Measurements from ENCODE around the gene YTHDF1. TPM values are rescaled to one million over a fixed set of nuclear protein-coding genes. Genes with fewer than 3 reads are reported as not detected.
A peak's percentile ranks its signal among the peaks of the same experiment; 100 is the strongest.

The YTHDF1 gene
- total and polyA plus RNA-seq, 2 donors = 18.6 to 38.2 TPM

DNA sequence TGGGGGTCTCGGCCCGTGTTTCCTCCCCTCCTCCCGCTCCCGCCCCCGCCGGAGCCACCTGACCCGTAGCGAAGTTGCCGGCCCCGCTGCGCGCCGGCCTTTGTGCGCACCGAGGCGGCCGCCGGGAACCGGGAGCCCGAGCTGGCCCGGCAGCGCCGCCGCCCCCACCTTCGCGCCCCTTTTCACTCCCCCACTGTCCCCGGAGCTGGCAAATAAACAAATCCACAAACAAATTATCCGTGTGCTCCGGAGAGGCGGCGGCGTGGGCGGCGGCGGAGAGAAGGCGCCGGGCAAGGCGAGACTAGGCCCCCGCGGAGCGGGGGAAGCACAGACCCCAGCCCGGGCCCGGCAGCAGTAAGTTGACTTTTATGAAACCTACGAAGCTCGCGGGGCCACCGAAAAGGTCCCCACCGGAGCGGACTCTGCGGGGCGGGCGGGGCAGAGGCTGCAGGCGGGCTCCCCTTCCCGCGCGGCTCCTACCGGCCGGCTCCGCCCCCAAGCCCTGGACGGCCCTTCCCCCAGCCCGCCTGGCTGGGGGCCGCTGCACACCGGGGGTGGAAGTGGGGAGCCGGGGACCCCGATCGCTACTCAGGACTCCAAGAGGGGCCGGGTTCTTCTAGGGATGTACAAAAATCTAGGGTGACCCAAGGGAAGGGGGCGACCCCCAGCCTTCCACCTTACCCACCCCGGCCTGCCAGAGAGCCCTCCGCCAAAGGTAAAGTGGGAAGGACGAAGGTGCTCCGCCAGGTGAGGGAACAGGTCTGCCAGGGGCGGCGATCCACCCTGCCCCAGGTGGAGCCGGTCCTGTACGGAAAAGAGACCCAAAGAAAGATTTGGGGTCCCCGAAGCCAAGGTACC lies 40.7 kb downstream of the YTHDF1 start:
- peaks cover 0 to 5% of the 10 kb centered on the region in 2 donors for H3K4me1 ChIP-seq (ENCODE audit: control insufficient read depth in 2 of 2, insufficient read depth in 2 of 2, low read length in 2 of 2)

DNA sequence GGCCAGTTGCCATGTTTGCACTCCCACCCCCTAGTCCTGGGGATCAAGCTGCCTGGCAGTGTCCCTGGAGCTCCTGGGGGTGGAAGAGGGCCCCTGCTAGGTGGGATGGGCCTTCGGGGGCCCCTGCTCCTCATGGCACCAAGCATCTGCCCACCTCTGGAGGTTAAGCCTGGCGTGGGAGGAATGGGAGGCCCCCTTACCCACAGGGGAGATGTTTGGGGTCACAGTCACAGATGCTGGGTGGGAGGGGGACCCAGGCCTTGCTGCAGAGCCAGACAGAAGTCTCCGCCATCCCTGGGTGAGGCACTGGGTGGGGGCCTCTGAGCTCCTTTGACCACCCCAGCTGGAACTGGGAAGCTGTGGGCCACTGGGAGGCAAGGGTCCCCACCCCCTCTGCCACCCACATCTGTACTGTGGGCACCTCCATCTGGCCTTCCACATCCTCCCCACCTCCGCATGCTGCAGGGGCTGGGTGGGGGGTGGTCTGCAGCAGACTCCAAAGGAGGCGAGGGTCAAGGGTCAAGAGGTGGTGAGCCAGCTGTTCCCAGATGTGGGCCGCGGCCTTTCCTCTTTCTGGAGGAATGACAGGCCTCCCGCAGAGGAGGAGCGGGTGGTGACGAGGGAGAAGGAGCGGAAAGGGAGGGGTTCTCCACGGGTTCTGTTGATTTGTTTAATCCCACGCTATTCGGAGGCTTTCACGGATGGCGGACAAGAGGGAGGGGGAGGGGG lies 41.5 kb downstream of the YTHDF1 start:
- WGBS = 10% methylated on average over 16 of the region's 16 CpGs
- no peak for DNase-seq (ENCODE audit: low read depth in 6 of 9, low spot score in 9 of 9)
- no peak overlapping the region for H3K27ac ChIP-seq (ENCODE audit: low read depth in 1 of 2, low read length in 1 of 2)
- H3K27me3 ChIP-seq (ENCODE audit: control insufficient read depth in 2 of 2, insufficient read depth in 1 of 2, low read length in 1 of 2) = peaks cover 68 to 94% of the 10 kb centered on the region in 2 donors
- H3K4me3 ChIP-seq (ENCODE audit: low read length in 2 of 2) = no peak overlapping the region
- H3K9me3 ChIP-seq (ENCODE audit: control insufficient read depth in 2 of 2, insufficient read depth in 1 of 2, low read length in 1 of 2) = peaks cover 0 to 4% of the 10 kb centered on the region in 2 donors
- H3K4me1 ChIP-seq (ENCODE audit: control insufficient read depth in 2 of 2, insufficient read depth in 2 of 2, low read length in 2 of 2) = peaks cover 0 to 5% of the 10 kb centered on the region in 2 donors
- no peaks in the 10 kb centered on the region for H3K36me3 ChIP-seq (ENCODE audit: control insufficient read depth in 2 of 2, insufficient read depth in 2 of 2, low read length in 1 of 2)

More for the DNA sequence above, 40.7 kb downstream of the YTHDF1 start:
- 6% methylated on average over 77 of the region's 77 CpGs for WGBS
- H3K4me3 ChIP-seq (ENCODE audit: low read length in 2 of 2) = no peak overlapping the region
- peaks cover 0 to 4% of the 10 kb centered on the region in 2 donors for H3K9me3 ChIP-seq (ENCODE audit: control insufficient read depth in 2 of 2, insufficient read depth in 1 of 2, low read length in 1 of 2)
- H3K36me3 ChIP-seq (ENCODE audit: control insufficient read depth in 2 of 2, insufficient read depth in 2 of 2, low read length in 1 of 2) = no peaks in the 10 kb centered on the region
- H3K27me3 ChIP-seq (ENCODE audit: control insufficient read depth in 2 of 2, insufficient read depth in 1 of 2, low read length in 1 of 2) = peaks cover 76 to 96% of the 10 kb centered on the region in 2 donors
- DNase-seq (ENCODE audit: low read depth in 6 of 9, low spot score in 9 of 9) = no peak
- H3K27ac ChIP-seq (ENCODE audit: low read depth in 1 of 2, low read length in 1 of 2) = no peak overlapping the region

DNA sequence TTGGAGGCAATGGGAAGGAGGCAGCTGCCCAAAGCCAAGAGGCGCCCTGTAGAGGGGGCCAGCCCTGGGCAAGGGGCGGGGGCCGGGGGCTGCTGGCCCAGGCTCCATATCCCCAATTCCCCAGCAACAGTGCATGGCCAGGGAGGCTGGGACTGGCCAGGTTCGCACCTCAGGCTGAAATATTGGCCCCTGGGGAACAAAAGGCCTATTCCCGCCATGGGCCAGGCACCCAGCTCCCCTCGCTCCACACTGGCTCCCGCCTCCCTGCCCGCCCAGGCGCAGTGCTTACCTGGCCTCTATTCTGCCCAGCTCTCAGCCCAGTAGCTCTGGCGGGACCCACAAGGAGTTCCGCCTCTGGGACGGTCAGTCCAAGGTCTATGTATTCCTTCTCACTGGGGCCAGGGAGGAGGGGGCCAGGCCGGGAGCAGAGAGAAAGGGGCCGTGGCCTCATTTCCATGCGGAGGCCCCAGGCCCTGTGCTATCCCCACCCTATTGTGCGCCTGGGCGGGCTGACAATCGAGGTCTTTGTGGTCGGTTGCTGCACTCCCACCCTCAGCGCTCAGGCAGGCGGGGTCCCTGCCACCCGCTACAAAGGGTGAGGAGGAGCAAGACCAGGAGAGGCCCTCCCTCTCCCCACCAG lies 42.3 kb downstream of the YTHDF1 start:
- Histone ChIP-seq H3K36me3 (ENCODE audit: control insufficient read depth in 2 of 2, insufficient read depth in 2 of 2, low read length in 1 of 2) (no peaks in the 10 kb centered on the region), H3K4me1 (ENCODE audit: control insufficient read depth in 2 of 2, insufficient read depth in 2 of 2, low read length in 2 of 2) (no peaks in the 10 kb centered on the region), H3K9me3 (ENCODE audit: control insufficient read depth in 2 of 2, insufficient read depth in 1 of 2, low read length in 1 of 2) (peaks cover 0 to 4% of the 10 kb centered on the region in 2 donors), H3K27ac (ENCODE audit: low read depth in 1 of 2, low read length in 1 of 2) (no peak overlapping the region), H3K4me3 (ENCODE audit: low read length in 2 of 2) (no peak overlapping the region), H3K27me3 (ENCODE audit: control insufficient read depth in 2 of 2, insufficient read depth in 1 of 2, low read length in 1 of 2) (peaks cover 64 to 92% of the 10 kb centered on the region in 2 donors)
- WGBS = 47% methylated on average over 22 of the region's 22 CpGs
- no peak for DNase-seq (ENCODE audit: low read depth in 6 of 9, low spot score in 9 of 9)

DNA sequence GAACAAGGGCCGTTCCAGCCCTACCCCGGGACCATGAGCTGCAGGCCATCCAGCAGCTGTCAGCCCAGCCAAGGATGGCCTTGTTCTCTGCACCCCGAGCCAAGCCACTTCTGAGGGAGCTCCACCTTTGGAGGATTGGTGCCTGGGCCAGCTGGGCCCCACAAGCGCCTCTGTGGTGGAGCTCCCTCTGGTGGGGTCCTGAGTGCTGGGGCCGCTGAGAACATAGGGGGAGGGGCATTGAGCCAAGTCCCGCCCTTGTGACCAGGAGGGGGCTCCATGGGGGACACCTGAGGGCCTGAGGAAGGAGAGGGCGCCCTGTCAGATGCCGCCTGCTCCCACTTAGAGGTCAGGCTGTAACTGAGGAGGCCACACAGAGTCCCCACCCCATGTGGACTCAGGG lies 43.2 kb downstream of the YTHDF1 start:
- DNase-seq (ENCODE audit: low read depth in 6 of 9, low spot score in 9 of 9) = peak in 2 of 9 donors; percentile 13 to 22
- Histone ChIP-seq H3K27ac (ENCODE audit: low read depth in 1 of 2, low read length in 1 of 2) (no peak overlapping the region), H3K4me1 (ENCODE audit: control insufficient read depth in 2 of 2, insufficient read depth in 2 of 2, low read length in 2 of 2) (no peaks in the 10 kb centered on the region), H3K27me3 (ENCODE audit: control insufficient read depth in 2 of 2, insufficient read depth in 1 of 2, low read length in 1 of 2) (peaks cover 54 to 84% of the 10 kb centered on the region in 2 donors), H3K36me3 (ENCODE audit: control insufficient read depth in 2 of 2, insufficient read depth in 2 of 2, low read length in 1 of 2) (no peaks in the 10 kb centered on the region), H3K9me3 (ENCODE audit: control insufficient read depth in 2 of 2, insufficient read depth in 1 of 2, low read length in 1 of 2) (peaks cover 0 to 4% of the 10 kb centered on the region in 2 donors), H3K4me3 (ENCODE audit: low read length in 2 of 2) (no peak overlapping the region)
- 49% methylated on average over 8 of the region's 8 CpGs for WGBS

DNA sequence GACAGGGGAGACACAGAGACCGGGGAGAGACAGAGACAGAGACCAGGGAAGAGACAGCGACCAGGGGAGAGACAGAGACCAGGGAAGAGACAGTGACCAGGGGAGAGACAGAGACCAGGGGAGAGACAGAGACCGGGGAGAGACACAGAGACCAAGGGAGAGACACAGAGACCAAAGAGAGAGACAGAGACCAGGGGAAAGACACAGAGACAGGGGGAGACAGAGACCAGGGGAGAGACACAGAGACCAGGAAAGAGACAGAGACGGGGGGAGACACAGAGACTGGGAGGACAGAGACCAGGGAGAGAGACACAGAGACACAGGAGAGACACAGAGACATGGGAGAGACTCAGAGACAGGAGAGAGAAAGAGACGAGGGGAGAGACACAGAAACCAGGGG lies 43.9 kb downstream of the YTHDF1 start:
- H3K27ac ChIP-seq (ENCODE audit: low read depth in 1 of 2, low read length in 1 of 2) = no peak overlapping the region
- H3K4me3 ChIP-seq (ENCODE audit: low read length in 2 of 2) = no peak overlapping the region
- peaks cover 0 to 4% of the 10 kb centered on the region in 2 donors for H3K9me3 ChIP-seq (ENCODE audit: control insufficient read depth in 2 of 2, insufficient read depth in 1 of 2, low read length in 1 of 2)
- H3K36me3 ChIP-seq (ENCODE audit: control insufficient read depth in 2 of 2, insufficient read depth in 2 of 2, low read length in 1 of 2) = no peaks in the 10 kb centered on the region
- no peak for DNase-seq (ENCODE audit: low read depth in 6 of 9, low spot score in 9 of 9)
- no peaks in the 10 kb centered on the region for H3K4me1 ChIP-seq (ENCODE audit: control insufficient read depth in 2 of 2, insufficient read depth in 2 of 2, low read length in 2 of 2)
- H3K27me3 ChIP-seq (ENCODE audit: control insufficient read depth in 2 of 2, insufficient read depth in 1 of 2, low read length in 1 of 2) = peaks cover 47 to 77% of the 10 kb centered on the region in 2 donors
- 91% methylated on average over 5 of the region's 5 CpGs for WGBS

DNA sequence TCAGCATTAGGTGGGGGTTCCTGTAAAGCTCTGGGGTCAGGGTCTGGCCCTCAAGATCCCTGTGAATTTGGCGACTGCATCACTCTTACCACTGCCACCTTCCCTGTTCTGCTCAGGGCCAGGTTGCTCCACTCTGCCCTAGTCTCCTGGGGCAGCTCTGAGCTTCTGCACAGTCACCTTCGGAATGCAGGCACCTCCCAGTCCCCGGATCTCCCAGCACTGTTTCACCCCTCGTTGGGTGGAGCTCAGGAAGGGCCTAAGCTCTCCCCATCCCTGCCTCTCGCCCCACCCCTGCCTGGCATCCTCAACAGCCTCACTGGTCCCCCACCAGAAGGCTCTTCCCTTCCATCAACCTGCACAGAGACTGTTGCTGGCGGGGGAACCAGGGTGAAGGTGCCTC lies 46.2 kb downstream of the YTHDF1 start:
- H3K36me3 ChIP-seq (ENCODE audit: control insufficient read depth in 2 of 2, insufficient read depth in 2 of 2, low read length in 1 of 2) = no peaks in the 10 kb centered on the region
- 59% methylated on average over 6 of the region's 6 CpGs for WGBS
- no peaks in the 10 kb centered on the region for H3K4me1 ChIP-seq (ENCODE audit: control insufficient read depth in 2 of 2, insufficient read depth in 2 of 2, low read length in 2 of 2)
- no peak for DNase-seq (ENCODE audit: low read depth in 6 of 9, low spot score in 9 of 9)
- H3K4me3 ChIP-seq (ENCODE audit: low read length in 2 of 2) = no peak overlapping the region
- H3K27ac ChIP-seq (ENCODE audit: low read depth in 1 of 2, low read length in 1 of 2) = no peak overlapping the region
- no peaks in the 10 kb centered on the region for H3K9me3 ChIP-seq (ENCODE audit: control insufficient read depth in 2 of 2, insufficient read depth in 1 of 2, low read length in 1 of 2)
- H3K27me3 ChIP-seq (ENCODE audit: control insufficient read depth in 2 of 2, insufficient read depth in 1 of 2, low read length in 1 of 2) = peaks cover 24 to 58% of the 10 kb centered on the region in 2 donors

DNA sequence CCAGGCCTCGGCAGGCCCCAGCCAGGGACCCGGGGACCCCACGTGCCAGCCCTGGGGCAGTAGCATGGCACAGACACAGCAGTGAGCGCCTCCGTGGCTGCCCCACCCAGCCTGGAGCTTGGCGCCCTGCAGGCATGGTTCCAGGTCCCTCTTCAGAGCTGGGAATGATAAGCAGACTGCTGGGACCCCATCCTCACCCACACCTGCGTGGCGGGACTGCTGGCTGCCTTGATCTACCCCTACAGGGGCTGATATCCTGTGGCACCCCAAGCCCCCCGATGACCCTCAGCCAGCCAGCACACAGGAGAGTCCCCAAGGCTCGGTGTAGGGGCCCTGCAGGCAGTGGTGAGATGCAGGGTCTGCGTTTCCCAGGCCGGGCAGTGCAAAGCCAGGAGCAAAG lies 47.1 kb downstream of the YTHDF1 start:
- no peaks in the 10 kb centered on the region for H3K9me3 ChIP-seq (ENCODE audit: control insufficient read depth in 2 of 2, insufficient read depth in 1 of 2, low read length in 1 of 2)
- H3K36me3 ChIP-seq (ENCODE audit: control insufficient read depth in 2 of 2, insufficient read depth in 2 of 2, low read length in 1 of 2) = no peaks in the 10 kb centered on the region
- no peaks in the 10 kb centered on the region for H3K4me1 ChIP-seq (ENCODE audit: control insufficient read depth in 2 of 2, insufficient read depth in 2 of 2, low read length in 2 of 2)
- H3K27me3 ChIP-seq (ENCODE audit: control insufficient read depth in 2 of 2, insufficient read depth in 1 of 2, low read length in 1 of 2) = peaks cover 16 to 57% of the 10 kb centered on the region in 2 donors
- H3K27ac ChIP-seq (ENCODE audit: low read depth in 1 of 2, low read length in 1 of 2) = no peak overlapping the region
- H3K4me3 ChIP-seq (ENCODE audit: low read length in 2 of 2) = no peak overlapping the region
- no peak for DNase-seq (ENCODE audit: low read depth in 6 of 9, low spot score in 9 of 9)
- 85% methylated on average over 12 of the region's 12 CpGs for WGBS

DNA sequence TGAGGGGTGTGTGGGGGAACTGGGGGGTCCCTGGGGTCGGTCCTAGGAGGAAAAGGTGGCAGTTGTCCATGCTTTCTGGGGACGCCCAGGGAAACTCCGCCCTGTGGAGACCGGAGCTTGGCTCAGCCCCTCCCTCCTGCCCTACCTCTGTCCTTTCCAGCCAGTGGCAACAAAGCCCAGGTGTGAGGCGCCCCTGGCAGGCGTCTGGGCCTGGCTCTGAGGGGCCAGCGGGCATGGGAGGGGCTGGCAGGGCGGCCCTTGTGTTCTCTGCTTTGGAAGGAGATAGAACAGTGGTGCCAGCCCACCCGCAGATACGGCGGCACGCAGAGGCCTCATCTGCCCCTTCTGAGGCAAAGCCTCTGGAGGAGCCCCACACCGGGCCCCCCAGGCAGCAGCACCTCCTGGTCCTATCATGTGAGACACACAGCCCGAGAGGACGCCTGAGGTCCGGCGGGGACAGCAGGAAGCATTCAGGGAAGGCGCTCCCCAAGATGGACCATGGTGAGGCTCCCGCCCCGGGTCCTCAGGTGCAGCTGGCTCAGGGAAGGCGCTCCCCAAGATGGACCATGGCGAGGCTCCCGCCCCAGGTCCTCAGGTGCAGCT lies 47.9 kb downstream of the YTHDF1 start:
- 89% methylated on average over 23 of the region's 23 CpGs for WGBS
- Histone ChIP-seq H3K4me3 (ENCODE audit: low read length in 2 of 2) (no peak overlapping the region), H3K27ac (ENCODE audit: low read depth in 1 of 2, low read length in 1 of 2) (no peak overlapping the region), H3K36me3 (ENCODE audit: control insufficient read depth in 2 of 2, insufficient read depth in 2 of 2, low read length in 1 of 2) (no peaks in the 10 kb centered on the region), H3K9me3 (ENCODE audit: control insufficient read depth in 2 of 2, insufficient read depth in 1 of 2, low read length in 1 of 2) (no peaks in the 10 kb centered on the region), H3K27me3 (ENCODE audit: control insufficient read depth in 2 of 2, insufficient read depth in 1 of 2, low read length in 1 of 2) (peaks cover 8 to 56% of the 10 kb centered on the region in 2 donors), H3K4me1 (ENCODE audit: control insufficient read depth in 2 of 2, insufficient read depth in 2 of 2, low read length in 2 of 2) (no peaks in the 10 kb centered on the region)
- DNase-seq (ENCODE audit: low read depth in 6 of 9, low spot score in 9 of 9) = no peak

Measured in thymus (tissue), 11 donors.